ENCODE results near the gene CASKIN2.

Gene CASKIN2

GRCh38 chr17:75515496-75516254 lies at the start of gene CASKIN2:
Gene CASKIN2, minus strand, starts transcription at chr17:75515537. Its CDS starts 1,733 bp downstream, at chr17:75513804.
- no peak for FAIRE-seq

- FAIRE-seq = no peak
These were observed 49.7 kb upstream of the CASKIN2 start for GRCh38 chr17:75565066-75565465.

GRCh38 chr17:75564195-75564594 lies 48.9 kb upstream of the CASKIN2 start:
- FAIRE-seq = no peak

- FAIRE-seq = no peak
These were observed 47.9 kb upstream of the CASKIN2 start for GRCh38 chr17:75563063-75563758.

- FAIRE-seq = no peak
These were observed 46.7 kb upstream of the CASKIN2 start for GRCh38 chr17:75561927-75562603.

- FAIRE-seq = no peak
These were observed 44.7 kb upstream of the CASKIN2 start for GRCh38 chr17:75559958-75560533.

GRCh38 chr17:75558666-75559530 lies 43.6 kb upstream of the CASKIN2 start:
- FAIRE-seq = no peak

- no peak for FAIRE-seq
These were observed 42.7 kb upstream of the CASKIN2 start for GRCh38 chr17:75557852-75558665.

- no peak for FAIRE-seq
These were observed 41.9 kb upstream of the CASKIN2 start for GRCh38 chr17:75557075-75557851.

- no peak for FAIRE-seq
These were observed 40.4 kb upstream of the CASKIN2 start for GRCh38 chr17:75555679-75556153.

GRCh38 chr17:75553295-75554110 lies 38.2 kb upstream of the CASKIN2 start:
- no peak for FAIRE-seq

- FAIRE-seq = no peak
These were observed 37.3 kb upstream of the CASKIN2 start for GRCh38 chr17:75552425-75553294.

GRCh38 chr17:75551266-75551665 lies 35.9 kb upstream of the CASKIN2 start:
- FAIRE-seq = no peak

- no peak for FAIRE-seq
These were observed 34.8 kb upstream of the CASKIN2 start for GRCh38 chr17:75550139-75550465.

GRCh38 chr17:75549246-75550138 lies 34.2 kb upstream of the CASKIN2 start:
- FAIRE-seq = no peak

GRCh38 chr17:75548813-75549212 lies 33.5 kb upstream of the CASKIN2 start:
- no peak for FAIRE-seq

- FAIRE-seq = no peak
These were observed 31.8 kb upstream of the CASKIN2 start for GRCh38 chr17:75547091-75547490.

- no peak for FAIRE-seq
These were observed 30.8 kb upstream of the CASKIN2 start for GRCh38 chr17:75546181-75546580.

All from endometrium (tissue), 2 donors.